Activated T-cell treated with anti-CD3 and anti-CD28 coated beads for 1 hour (primary cell): ENCODE data around the gene GLYATL1B.
A peak's percentile ranks its signal among the peaks of the same experiment; 100 is the strongest.
"Not testable (repeated sequence)": the region's sequence is repeated elsewhere in the genome, so short reads cannot be mapped to it uniquely, and the experiment has no call there.

ENCODE experiments used
- DNase-seq: peaks from one replicate; pipeline ENCODE4 v3.0.0-alpha.2; 2020; ENCODE audit warnings: low read depth

Gene GLYATL1B, protein sequence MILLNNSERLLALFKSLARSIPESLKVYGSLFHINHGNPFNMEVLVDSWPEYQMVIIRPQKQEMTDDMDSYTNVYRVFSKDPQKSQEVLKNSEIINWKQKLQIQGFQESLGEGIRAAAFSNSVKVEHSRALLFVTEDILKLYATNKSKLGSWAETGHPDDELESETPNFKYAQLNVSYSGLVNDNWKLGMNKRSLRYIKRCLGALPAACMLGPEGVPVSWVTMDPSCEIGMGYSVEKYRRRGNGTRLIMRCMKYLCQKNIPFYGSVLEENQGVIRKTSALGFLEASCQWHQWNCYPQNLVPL

DNA sequence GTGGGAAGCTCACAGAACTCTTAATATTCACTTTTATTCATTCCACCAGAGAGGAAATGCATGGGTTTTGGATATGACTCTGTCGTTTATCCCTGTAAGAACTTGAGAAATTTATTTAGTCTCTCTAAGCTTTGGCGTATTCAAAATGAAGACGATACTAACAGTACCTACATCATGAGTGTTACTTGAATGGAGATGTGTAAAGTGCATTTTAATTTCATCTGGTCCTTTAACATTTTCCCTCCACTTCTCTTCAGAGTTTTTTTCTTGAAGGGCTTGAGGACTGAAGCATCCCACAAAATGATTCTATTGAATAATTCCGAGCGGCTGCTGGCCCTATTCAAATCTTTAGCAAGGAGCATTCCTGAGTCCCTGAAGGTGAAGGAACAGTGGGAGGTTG is at the start of gene GLYATL1B:
Gene GLYATL1B (plus strand): TSS at position 301 of the 400 bp plus-strand sequence. CDS start 0 bp downstream, at position 301.
- DNase-seq: not testable (repeated sequence)

DNA sequence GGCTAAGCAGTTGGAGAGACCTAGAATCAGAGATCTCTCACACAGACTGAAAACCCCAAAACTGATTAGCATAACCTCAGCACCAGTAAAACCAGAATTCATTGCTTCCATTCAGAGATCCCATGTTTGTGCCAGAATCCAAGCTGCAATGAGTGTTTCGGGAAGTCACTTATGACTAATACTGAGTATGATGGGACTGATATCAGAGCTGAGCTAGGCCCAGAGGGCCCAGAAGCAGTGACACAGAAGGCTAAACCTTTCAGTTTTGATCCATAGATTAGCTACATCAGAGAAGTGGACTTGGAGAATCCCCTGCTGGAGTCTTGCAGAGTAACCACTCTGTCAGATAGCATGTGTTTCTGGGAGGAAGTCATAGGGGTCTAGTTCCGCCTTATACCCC is 49.6 kb upstream of the GLYATL1B start:
- DNase-seq: not testable (repeated sequence)

DNA sequence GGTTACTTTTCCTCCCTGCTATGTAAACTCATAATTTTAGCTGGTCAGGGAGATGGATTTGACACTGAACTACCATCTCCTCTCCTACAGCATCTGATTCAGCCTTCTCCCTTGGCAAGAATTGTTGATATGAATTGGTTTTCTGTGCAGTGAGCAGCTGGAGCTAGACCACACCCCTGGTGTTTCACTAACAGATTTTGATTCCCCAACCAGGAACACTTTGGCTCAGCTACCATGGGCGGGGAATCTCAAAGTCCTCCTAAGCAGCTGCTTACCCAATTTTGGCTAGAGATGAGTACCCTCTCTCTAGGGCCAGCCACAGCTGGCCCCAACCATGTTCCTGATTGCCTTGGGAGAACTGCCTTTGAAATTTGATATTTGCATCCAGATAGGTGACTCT is 48.7 kb upstream of the GLYATL1B start:
- DNase-seq: not testable (repeated sequence)

DNA sequence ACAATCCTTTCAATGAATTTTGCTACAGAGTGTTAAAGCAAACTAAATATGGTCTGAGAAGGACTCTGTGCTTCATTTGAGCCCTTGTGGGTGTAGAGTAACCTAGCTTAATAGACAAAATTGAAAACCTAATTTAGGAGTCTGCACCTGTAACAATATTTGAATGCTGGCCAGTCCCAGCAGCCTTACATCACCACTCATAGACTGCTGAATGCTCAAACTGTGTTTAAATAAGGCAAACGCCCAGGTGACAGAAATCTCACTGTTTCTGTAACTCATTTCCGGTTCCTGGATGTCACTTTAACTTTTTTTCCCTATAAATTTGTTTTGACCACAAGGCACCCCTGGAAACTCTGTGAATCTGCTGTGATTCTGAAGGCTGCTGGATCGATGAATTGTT is 45.5 kb upstream of the GLYATL1B start:
- DNase-seq: no peak

DNA sequence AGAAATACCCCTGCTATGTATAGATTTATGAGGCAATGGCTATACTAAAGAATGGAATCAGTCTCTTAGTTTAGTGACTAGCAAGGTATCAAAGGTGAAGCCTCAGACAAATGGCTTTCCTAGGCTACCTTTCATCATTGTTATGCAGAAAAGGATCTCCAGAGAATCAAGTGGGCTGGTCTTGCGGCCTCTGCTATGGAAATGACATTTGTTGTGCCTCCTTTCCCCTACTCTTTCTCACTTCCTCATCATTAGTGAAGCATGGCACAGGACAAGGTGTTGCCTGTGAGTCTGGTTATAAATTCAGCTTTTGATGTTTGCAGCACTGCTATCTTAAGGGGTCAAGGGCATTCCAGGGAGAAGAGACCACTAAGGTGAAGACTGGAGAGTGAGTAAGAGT is 34.7 kb upstream of the GLYATL1B start:
- DNase-seq: not testable (repeated sequence)

DNA sequence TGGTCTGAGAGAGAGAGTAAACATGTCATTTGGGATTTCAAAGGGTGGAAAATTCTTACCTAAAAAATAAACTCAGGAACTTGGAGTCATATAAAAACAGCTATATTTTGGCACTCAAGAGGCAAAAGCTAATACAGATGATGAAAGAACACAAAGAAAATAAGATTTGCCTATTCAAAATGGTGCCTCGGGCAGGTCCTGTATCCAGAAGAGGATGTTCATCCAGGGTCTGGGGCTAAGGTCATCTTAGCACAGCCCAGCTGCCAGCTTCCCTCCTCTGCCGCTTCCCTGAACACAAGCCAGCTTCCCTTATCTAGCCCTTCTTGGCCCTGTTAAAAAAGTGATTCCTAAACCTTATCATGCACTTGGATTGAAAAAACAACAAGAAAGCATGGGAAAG is 33.8 kb upstream of the GLYATL1B start:
- DNase-seq: not testable (repeated sequence)

DNA sequence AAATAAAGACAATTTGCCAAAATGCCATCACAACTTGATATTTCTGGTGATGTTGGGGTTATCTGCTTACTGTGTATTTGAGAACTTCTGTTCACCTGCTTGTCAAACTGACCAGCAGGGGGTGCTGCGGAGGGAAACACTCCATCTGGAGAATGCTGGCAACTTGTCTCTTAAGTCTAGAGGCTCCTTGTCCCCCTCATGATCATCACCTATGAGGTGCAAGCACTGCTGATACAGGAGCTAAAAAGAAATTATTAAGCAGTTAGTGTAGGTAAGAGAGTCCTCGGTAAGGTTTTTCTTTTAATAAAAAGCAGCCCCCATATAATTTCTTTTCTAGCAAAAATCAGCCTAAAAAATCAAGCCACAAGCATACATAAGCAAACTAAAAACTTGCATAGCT is 32.7 kb upstream of the GLYATL1B start:
- peak; percentile 79 for DNase-seq

DNA sequence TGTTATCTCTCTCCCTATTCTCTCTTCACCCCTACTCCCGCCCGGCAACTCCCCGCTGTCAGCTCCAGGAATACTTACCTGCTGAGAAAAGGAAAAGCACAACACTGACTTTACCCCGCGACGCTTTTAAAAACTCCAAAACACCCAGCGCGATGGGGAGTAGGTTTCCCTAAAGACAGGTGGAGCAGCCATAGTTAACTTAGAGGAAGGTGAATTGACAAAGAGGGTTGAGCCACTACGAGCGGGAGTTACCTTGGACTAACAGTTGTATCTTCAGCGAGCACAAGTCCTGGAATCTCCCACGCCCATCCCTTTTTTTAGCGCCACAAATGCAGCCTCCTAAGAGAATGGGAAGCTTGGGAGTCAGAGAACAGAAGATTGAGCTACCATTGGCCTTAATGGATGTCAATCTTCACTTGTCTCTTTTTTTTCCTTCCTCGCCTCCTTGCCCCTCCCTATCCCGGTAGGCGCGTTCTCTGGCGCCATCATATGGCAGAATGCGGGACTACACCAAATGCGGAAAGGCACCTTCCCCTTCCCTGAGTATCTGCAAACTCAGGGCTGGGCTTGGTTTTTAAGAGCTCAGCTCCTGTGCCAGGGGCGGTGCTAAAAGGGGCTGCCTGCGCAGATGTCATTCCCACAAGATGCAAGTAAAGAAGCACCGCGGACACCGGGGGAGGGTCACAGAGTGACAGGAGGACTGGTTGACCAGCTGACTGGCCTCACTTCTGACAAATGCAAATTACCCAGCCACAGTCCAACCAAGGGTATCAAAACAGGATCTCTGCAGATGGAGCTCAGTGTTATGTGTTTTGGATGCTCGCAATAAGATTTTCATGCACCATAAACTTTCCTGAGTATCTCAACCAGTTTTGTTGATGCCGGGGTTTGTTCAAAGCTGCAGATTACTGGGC is 27.7 kb upstream of the GLYATL1B start:
- peak; percentile 66 for DNase-seq

DNA sequence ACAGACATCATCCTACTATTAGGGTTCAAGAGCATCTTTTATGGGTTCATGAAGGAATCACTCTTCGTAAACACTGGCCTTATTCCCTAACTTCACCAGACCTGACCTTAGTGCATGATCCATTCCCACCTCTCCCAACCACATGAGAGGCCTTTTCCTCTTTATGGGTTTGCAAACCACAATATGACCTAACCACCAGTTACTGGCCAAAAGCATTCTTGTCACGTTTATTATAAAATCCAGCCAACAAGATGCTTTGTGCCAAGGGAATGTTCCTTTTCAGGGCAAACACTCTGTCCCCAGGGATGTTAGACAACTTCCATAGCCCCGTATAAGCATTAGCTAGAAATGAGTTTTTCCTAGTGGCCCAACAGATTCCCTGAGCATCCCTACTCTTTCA is 26.0 kb upstream of the GLYATL1B start:
- DNase-seq: not testable (repeated sequence)

DNA sequence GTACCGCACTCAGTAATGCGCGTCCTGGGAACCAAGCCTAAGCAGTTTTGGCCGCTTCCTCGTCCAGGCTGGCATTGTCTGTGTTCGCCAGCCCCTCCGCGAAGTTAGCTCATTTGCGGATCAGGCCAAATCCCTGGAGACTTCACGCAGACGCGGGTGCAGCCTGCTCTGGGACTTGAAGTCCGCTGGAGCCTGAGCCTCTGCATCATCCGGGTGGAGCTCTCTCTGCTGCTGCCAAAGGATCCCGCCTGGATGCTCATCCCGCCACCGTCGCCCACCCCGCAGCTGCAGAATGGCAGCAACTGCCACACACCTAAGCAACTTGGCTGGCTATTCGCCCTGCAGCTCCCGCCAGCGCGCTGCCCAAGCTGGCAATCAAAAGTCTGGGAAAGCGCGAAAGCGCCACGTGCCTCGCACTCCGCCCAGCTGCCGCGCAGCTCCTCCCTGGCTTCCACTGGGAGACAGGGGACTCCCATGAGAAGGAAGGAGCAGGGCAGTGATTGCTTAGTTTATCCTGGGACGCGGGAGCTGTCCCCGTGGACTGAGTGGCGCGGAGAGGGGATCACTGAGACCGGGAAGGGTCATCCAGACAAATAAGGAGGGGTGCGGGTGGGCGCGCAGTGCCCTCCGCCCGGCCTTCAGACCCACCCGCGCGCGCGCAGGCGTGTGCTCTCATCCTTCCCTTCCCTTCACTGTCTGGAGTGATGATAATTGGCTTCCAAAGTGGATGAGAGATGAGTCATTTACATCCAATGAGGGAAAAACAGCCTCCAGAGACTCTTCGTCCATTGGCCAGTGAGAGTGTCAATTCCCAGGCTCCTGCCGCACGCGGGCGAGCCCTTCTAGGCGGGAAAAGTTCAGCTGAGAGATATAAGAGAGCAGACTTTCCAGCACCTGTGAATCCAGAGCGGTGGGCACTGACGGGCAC is 23.2 kb upstream of the GLYATL1B start:
- no peak for DNase-seq

DNA sequence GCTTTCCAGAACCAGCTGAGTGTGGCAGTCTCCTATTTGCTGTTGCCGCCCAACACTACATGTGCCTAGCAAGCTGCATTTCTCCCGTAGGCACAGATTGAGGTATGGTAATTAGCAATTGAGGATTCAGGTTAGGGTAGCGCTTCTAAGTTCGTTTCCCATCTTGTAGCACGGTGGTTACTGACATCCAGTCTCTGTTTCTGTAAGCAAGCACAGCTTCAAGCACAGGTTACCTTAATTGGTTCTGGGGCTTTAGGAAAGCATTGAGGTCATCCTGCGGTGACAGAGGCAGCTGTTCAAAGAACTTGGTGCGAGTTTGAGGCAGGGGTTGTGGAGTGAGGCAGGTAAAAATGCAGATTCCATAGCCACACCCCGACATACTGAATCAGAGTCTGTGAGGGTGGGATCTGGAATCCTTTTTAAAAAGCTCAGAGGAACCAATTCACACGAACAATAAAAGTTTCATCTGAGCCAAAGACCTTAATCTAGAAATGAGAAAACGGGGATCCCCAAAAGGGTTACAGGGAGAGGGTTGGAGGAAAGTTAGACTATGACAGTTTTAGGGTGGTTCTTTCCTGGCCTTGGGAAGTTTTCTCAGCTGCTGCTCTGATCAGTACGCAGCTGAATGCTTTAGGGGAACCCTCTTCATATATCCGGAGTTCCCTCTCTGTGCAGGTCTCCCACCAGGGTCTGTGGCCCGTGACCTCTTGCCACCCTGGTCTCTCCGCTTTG is 21.9 kb upstream of the GLYATL1B start:
- not testable (repeated sequence) for DNase-seq

DNA sequence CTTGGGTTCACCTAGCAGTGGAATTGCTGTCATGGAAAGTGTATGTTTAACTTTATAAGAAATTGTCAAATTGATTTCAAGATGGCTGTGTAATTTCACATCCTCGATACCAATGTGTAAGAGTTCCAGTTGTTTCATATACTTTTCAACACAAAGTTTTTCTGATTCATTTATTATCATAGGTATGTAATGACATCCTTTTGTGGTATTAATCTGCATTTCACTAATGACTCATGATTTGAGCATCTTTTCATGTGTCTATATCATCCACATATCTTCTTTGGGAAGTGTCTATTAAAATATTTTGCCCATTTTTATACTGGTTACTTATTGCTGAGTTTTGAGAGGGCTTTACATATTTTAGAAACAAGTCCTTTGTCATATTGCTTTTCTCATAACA is 17.0 kb upstream of the GLYATL1B start:
- no peak for DNase-seq

DNA sequence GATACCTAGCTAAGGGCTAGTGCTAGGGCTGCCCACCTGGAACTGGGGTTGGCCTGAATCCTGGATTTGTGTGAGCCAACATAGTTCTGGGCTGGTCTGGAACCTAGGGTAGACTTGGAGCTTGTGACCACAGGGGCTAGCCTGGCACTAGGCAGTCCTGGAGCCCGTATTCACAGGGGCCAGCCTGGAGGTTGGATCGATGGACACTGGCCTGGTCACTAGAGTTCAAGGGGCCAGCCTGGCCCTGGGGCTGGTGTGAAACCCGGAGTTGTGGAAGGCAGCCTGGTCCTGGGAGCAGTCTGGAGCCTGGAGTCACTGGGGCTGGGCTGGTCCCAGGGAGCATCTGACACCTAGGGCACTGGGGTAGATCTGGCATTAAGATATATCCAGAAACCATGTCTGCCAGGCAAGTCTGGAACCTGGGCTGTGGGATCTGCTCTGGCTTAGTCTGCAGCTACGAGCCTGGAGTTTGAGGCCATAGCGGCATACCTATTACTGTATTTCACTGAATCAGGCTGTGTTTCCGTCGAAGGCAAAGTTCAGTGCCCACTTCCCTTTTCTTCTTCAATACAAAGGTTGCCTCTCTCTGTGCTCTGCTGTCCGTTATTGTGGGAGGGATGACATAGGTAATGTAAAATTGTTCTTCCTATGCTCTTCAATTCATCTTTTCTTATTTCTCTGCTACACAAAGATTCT is 9.1 kb upstream of the GLYATL1B start:
- no peak for DNase-seq

DNA sequence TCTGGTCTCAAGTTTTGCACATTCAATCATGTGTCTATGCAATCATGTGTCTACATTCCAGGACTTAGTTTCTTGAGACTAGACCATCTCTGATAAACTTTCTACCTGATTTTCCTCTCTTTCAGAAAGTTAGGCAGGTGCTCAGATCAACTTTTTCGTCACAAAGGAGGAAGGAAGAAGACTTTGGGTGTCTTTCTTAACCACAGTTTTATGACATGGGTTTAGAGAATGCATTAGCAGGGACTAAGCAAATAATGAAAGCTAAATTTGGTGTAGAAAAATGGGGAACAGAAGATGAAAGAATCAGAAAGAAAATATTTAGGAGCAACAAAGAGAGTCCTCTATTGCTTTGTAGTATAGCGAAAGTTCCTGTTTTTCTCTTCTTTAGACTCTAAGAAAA is 7.7 kb upstream of the GLYATL1B start:
- no peak for DNase-seq

DNA sequence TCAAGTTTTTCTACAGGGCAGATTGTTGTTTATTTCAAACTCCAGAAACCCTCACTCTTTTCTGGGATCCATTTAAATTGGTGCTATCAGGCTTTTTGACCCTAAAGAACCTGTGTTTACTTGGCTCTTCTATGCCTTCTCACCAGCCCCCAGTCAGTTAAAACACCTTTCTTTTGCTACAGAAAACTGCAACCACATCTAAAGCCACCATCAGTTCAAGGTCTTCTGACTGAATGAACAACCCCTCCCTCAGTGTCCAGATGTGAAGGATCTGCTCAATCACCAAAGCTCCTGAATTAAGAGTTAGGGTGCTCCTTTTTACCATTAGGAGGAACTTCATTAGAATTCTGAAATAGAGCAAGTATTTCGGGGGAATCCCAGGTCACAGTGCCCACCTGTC is 7.0 kb upstream of the GLYATL1B start:
- no peak for DNase-seq

DNA sequence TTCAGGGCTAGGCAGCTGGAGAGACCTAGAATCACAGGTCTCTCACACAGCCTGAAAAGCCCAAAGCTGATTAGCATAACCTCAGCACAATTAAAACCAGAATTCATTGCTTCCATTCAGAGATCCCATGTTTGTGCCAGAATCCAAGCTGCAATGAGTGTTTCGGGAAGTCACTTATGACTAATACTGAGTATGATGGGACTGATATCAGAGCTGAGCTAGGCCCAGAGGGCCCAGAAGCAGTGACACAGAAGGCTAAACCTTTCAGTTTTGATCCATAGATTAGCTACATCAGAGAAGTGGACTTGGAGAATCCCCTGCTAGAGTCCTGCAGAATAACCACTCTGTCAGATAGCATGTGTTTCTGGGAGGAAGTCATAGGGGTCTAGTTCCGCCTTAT is 5.7 kb upstream of the GLYATL1B start:
- DNase-seq: not testable (repeated sequence)

DNA sequence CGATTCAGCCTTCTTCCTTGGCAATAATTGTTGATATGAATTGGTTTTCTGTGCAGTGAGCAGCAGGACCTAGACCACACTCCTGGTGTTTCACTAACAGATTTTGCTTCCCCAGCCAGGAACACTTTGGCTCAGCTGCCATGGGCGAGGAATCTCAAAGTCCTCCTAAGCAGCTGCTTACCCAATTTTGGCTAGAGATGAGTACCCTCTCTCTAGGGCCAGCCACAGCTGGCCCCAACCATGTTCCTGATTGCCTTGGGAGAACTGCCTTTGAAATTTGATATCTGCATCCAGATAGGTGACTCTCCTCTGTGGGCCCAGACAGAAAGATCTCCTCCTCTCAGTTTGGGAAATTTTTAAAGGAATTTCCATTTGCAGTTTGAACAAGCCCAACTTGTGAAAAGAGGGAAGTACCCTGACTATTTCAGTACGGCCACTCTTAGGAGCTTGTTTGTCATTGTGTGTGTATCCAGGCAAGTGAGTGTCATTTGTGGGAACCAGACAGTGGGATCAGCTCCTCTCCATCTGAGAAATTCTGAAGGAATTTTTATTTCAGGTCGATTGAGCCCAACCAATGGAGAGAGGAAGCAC is 4.6 kb upstream of the GLYATL1B start:
- DNase-seq: not testable (repeated sequence)

DNA sequence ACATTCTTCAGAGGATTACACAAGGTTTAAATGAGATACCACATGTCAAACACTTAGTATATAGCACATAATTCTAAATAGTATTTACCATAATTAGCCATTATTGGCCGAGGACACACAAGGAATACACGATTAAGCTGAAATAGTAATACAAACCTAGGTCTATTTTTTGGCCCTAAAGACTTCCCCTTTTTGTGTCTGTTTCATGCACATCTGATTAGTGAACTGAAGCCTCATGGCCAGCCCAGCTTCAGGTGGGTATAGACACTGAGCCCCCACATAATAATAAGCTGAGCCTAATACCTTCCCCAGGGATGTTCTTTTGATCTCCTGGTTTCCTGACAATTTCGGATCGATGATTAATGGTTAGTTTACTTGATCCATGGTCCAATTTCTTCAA is 2.1 kb downstream of the GLYATL1B start:
- DNase-seq: no peak

DNA sequence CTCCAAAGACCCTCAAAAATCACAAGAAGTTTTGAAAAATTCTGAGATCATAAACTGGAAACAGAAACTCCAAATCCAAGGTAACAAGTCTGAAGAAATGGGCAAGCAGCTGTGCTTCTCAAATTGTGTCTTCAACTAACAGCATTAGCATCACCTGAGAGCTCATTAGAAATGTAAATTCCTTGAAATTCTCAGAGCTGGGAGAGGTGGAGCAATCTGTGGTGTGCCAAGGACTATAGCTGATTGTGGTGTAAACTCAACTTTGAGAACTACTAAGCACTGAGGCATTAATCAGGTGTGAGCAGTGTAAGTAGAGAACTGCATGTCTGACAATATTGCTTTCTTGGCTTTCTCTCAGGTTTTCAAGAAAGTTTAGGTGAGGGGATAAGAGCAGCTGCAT is 7.5 kb downstream of the GLYATL1B start:
- not testable (repeated sequence) for DNase-seq

DNA sequence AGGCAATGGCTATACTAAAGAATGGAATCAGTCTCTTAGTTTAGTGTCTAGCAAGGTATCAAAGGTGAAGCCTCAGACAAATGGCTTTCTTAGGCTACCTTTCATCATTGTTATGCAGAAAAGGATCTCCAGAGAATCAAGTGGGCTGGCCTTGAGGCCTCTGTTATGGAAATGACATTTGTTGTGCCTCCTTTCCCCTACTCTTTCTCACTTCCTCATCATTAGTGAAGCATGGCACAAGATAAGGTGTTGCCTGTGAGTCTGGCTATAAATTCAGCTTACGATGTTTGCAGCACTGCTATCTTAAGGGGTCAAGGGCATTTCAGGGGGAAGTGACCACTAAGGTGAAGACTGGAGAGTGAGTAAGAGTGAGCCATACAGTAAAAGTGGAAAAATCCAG is 9.1 kb downstream of the GLYATL1B start:
- not testable (repeated sequence) for DNase-seq
